ENCODE results near the gene ZNF653. TPM values are rescaled to one million over a fixed set of nuclear protein-coding genes. Genes with fewer than 3 reads are reported as not detected.

ZNF653 gene
- total RNA-seq, 1 donor from 2014 or later = 5.7 TPM

DNA sequence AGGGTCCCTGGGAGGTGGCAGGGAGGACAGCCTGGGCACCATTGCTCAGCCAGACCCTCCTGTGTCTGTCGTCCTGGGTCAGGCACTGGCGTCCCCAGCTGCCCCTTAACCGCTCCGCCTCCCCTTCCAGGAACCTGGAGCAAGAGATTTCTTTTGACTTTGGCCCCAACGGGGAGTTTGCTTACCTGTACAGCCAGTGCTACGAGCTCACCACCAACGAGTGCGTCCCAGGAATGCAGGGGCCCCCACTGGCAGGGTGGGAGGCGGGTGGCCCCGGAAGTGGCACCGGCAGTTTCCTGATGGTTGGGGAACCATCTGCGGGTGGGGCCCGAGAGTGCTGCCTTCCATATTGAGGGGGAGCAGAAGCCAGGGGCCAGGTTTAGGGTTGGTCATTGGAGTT lies 57.2 kb downstream of the ZNF653 start:
- Histone ChIP-seq H3K9ac (ENCODE audit: low read depth in 1 of 3, low read length in 3 of 3) (no peak overlapping the region), H3K9me3 (ENCODE audit: control insufficient read depth in 3 of 3, low read length in 3 of 3) (no peaks in the 10 kb centered on the region), H3K27ac (ENCODE audit: low read depth, low read length) (no peak overlapping the region), H3K4me1 (ENCODE audit: control insufficient read depth in 3 of 3, insufficient read depth in 3 of 3, low read length in 3 of 3) (no peaks in the 10 kb centered on the region), H3K36me3 (ENCODE audit: control insufficient read depth in 3 of 3, insufficient read depth in 3 of 3, low read length in 3 of 3) (peaks cover 19 to 31% (median 23%) of the 10 kb centered on the region in 3 donors), H3K27me3 (ENCODE audit: control insufficient read depth in 3 of 3, insufficient read depth in 3 of 3, low read length in 3 of 3) (peaks cover 0 to 6% (median 4%) of the 10 kb centered on the region in 3 donors), H3K4me3 (ENCODE audit: low read length in 3 of 3) (no peak overlapping the region)

DNA sequence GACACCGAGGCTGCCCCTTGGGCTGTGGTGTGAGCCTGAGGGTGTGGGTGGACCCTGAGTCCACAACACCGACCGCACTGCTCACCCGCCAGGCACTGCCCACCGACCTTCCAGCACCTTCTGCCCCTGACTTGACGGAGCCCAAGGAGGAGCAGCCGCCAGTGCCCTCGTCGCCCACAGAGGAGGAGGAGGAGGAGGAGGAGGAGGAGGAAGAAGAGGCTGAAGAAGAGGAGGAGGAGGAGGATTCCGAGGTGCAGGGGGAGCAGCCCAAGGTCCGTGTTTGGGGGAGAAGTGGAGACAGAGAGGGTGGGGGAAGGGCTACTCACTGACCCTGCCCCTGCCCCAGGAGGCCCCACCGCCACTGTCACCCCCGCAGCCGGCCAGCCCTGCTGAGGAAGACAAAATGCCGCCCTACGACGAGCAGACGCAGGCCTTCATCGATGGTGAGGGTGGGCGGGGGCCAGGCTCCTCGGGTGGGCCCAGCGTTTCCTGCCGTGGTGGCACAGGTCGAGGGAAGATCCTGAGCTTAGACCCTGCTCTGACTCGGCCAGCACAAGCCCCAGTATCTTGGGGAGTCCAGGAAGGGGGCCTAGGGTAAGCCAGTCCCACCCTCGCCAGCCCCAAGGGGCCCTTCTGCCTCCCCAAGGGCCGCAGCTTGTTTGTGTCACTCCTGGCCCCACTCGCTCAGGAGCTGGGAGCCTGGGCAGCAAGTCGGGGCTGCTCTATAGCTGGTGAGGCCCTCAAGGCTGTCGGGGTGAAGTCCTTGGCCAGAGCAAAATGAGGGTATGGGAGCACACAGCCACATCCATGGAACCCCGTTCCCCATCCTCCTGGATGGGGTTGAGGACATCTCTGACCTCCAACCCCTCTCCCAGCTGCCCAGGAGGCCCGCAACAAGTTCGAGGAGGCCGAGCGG lies 58.0 kb downstream of the ZNF653 start:
- Histone ChIP-seq H3K9me3 (ENCODE audit: control insufficient read depth in 3 of 3, low read length in 3 of 3) (no peaks in the 10 kb centered on the region), H3K4me3 (ENCODE audit: low read length in 3 of 3) (no peak overlapping the region), H3K27me3 (ENCODE audit: control insufficient read depth in 3 of 3, insufficient read depth in 3 of 3, low read length in 3 of 3) (no peaks in the 10 kb centered on the region), H3K9ac (ENCODE audit: low read depth in 1 of 3, low read length in 3 of 3) (no peak overlapping the region), H3K4me1 (ENCODE audit: control insufficient read depth in 3 of 3, insufficient read depth in 3 of 3, low read length in 3 of 3) (no peaks in the 10 kb centered on the region), H3K36me3 (ENCODE audit: control insufficient read depth in 3 of 3, insufficient read depth in 3 of 3, low read length in 3 of 3) (peaks cover 19 to 31% (median 23%) of the 10 kb centered on the region in 3 donors), H3K27ac (ENCODE audit: low read depth, low read length) (no peak overlapping the region)

DNA sequence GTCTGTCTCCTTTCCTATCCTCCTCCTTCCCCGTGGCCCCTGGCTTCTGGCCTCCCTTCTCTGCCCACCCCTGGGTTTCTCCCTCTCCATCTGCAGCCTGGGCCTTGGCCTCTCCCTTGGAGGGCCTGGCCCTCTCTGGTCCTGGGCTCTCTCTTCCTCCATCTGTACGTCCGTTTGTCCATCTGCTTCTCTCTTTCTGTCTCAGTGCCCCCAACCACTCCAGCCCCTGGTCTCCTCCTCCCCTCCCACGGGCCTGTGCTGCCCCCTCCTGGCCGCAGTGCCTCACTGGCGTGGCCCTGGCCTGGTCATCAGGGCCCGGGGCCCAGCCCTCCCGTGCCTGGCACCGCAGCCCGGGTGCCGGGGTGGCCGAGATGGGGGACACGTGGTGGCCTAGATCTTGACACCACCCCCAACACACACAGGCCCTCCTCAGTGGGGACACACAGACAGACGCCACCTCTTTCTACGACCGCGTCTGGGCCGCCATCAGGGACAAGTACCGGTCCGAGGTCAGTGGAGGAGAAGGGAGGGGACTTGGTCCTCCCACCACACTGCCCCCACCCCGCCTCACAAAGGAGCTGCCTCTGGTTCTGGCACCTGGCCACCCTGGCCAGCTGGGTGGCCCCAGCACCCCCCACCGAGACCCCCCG lies 58.9 kb downstream of the ZNF653 start:
- Histone ChIP-seq H3K4me3 (ENCODE audit: low read length in 3 of 3) (no peak overlapping the region), H3K36me3 (ENCODE audit: control insufficient read depth in 3 of 3, insufficient read depth in 3 of 3, low read length in 3 of 3) (peaks cover 26 to 39% (median 30%) of the 10 kb centered on the region in 3 donors), H3K27ac (ENCODE audit: low read depth, low read length) (no peak overlapping the region), H3K9me3 (ENCODE audit: control insufficient read depth in 3 of 3, low read length in 3 of 3) (no peaks in the 10 kb centered on the region), H3K27me3 (ENCODE audit: control insufficient read depth in 3 of 3, insufficient read depth in 3 of 3, low read length in 3 of 3) (no peaks in the 10 kb centered on the region), H3K4me1 (ENCODE audit: control insufficient read depth in 3 of 3, insufficient read depth in 3 of 3, low read length in 3 of 3) (no peaks in the 10 kb centered on the region), H3K9ac (ENCODE audit: low read depth in 1 of 3, low read length in 3 of 3) (no peak overlapping the region)

DNA sequence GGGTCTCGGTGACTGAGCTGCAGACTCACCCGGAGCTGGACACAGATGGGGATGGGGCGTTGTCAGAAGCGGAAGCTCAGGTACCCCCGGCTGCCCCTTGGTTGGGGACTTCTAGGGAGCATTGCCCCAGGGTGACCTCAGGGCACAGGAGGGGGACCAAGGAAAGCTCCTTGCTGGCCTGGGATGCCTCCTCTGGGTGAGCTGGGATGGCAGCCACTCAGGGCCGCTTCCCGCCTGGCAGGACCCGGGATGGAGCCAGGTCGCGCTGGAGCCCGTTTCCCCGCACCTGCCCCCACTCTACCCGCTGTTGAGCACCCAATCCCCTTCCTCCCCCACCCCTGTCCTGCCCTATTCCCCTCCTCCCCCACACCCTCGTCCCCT lies 59.4 kb downstream of the ZNF653 start:
- Histone ChIP-seq H3K36me3 (ENCODE audit: control insufficient read depth in 3 of 3, insufficient read depth in 3 of 3, low read length in 3 of 3) (peaks cover 31 to 44% (median 36%) of the 10 kb centered on the region in 3 donors), H3K4me1 (ENCODE audit: control insufficient read depth in 3 of 3, insufficient read depth in 3 of 3, low read length in 3 of 3) (no peaks in the 10 kb centered on the region), H3K27ac (ENCODE audit: low read depth, low read length) (no peak overlapping the region), H3K4me3 (ENCODE audit: low read length in 3 of 3) (no peak overlapping the region), H3K9me3 (ENCODE audit: control insufficient read depth in 3 of 3, low read length in 3 of 3) (no peaks in the 10 kb centered on the region), H3K9ac (ENCODE audit: low read depth in 1 of 3, low read length in 3 of 3) (no peak overlapping the region), H3K27me3 (ENCODE audit: control insufficient read depth in 3 of 3, insufficient read depth in 3 of 3, low read length in 3 of 3) (no peaks in the 10 kb centered on the region)

DNA sequence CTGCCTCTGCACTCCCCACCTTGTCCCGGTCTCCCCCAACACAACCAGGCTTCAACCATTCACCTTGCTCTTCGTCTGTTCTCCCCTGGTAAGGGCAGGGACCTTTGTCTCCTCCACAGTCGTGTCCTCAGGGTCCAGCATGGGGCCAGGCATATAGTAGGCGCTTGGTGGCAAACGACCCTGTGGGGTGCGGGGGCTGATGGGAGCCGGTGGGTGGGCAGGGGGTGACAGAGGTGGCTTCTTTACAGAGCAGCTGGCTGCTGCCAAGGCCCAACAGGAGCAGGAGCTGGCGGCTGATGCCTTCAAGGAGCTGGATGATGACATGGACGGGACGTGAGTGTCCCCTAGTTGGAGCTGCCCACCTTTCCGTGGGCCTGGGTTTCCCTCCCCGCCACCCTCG lies 60.5 kb downstream of the ZNF653 start:
- Histone ChIP-seq H3K4me1 (ENCODE audit: control insufficient read depth in 3 of 3, insufficient read depth in 3 of 3, low read length in 3 of 3) (no peaks in the 10 kb centered on the region), H3K36me3 (ENCODE audit: control insufficient read depth in 3 of 3, insufficient read depth in 3 of 3, low read length in 3 of 3) (peaks cover 37 to 50% (median 37%) of the 10 kb centered on the region in 3 donors), H3K9ac (ENCODE audit: low read depth in 1 of 3, low read length in 3 of 3) (no peak overlapping the region), H3K4me3 (ENCODE audit: low read length in 3 of 3) (no peak overlapping the region), H3K27ac (ENCODE audit: low read depth, low read length) (no peak overlapping the region), H3K27me3 (ENCODE audit: control insufficient read depth in 3 of 3, insufficient read depth in 3 of 3, low read length in 3 of 3) (no peaks in the 10 kb centered on the region), H3K9me3 (ENCODE audit: control insufficient read depth in 3 of 3, low read length in 3 of 3) (no peaks in the 10 kb centered on the region)

DNA sequence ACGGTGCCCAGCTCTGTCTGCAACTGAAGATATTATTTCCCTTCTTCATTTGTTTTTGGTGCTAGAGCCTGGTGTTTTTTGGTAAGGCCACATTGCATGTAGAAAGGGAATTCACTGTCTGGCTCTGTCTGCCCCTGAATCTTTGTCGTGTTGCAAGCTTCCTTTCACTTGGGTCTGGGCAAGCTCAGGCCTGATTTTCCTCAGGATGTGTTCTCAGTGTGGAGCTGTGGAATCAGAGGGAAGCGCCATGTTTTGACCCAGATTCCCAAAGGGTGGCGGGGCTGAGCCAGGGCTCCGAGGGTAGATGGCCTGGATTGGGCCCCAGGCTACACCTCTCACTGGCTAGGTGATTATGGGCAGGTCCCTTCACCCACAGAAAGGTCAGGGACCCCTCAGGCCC lies 61.6 kb downstream of the ZNF653 start:
- H3K36me3 ChIP-seq (ENCODE audit: control insufficient read depth in 3 of 3, insufficient read depth in 3 of 3, low read length in 3 of 3) = peaks cover 33 to 48% (median 36%) of the 10 kb centered on the region in 3 donors
- peak overlapping the region in 2 of 3 donors; percentile 40 to 43 for H3K9ac ChIP-seq (ENCODE audit: low read depth in 1 of 3, low read length in 3 of 3)
- no peak overlapping the region for H3K27ac ChIP-seq (ENCODE audit: low read depth, low read length)
- H3K9me3 ChIP-seq (ENCODE audit: control insufficient read depth in 3 of 3, low read length in 3 of 3) = no peaks in the 10 kb centered on the region
- no peaks in the 10 kb centered on the region for H3K27me3 ChIP-seq (ENCODE audit: control insufficient read depth in 3 of 3, insufficient read depth in 3 of 3, low read length in 3 of 3)
- H3K4me3 ChIP-seq (ENCODE audit: low read length in 3 of 3) = no peak overlapping the region
- no peaks in the 10 kb centered on the region for H3K4me1 ChIP-seq (ENCODE audit: control insufficient read depth in 3 of 3, insufficient read depth in 3 of 3, low read length in 3 of 3)

DNA sequence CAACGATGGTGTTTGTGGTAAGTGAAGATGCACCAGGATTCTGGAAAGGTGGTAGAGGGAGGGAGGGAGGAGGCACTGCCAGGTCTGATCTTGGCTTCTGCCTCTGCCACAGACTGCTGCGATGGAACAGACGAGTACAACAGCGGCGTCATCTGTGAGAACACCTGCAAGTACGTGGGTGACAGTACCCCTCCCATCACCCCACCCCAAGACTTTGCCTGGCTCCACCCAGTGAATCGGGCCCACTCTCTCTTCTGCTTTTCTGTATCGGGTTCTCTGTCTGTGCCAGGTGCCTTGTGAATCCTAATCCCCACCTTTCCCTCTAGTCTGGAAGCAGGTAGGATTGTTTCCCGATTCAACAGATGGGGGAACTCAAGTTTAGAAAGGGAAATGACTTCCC lies 67.7 kb downstream of the ZNF653 start:
- Histone ChIP-seq H3K9ac (ENCODE audit: low read depth in 1 of 3, low read length in 3 of 3) (no peak overlapping the region), H3K27ac (ENCODE audit: low read depth, low read length) (no peak overlapping the region), H3K9me3 (ENCODE audit: control insufficient read depth in 3 of 3, low read length in 3 of 3) (no peaks in the 10 kb centered on the region), H3K4me3 (ENCODE audit: low read length in 3 of 3) (no peak overlapping the region), H3K4me1 (ENCODE audit: control insufficient read depth in 3 of 3, insufficient read depth in 3 of 3, low read length in 3 of 3) (peaks cover 16 to 21% (median 17%) of the 10 kb centered on the region in 3 donors), H3K27me3 (ENCODE audit: control insufficient read depth in 3 of 3, insufficient read depth in 3 of 3, low read length in 3 of 3) (no peaks in the 10 kb centered on the region), H3K36me3 (ENCODE audit: control insufficient read depth in 3 of 3, insufficient read depth in 3 of 3, low read length in 3 of 3) (peaks cover 36 to 38% (median 37%) of the 10 kb centered on the region in 3 donors)

DNA sequence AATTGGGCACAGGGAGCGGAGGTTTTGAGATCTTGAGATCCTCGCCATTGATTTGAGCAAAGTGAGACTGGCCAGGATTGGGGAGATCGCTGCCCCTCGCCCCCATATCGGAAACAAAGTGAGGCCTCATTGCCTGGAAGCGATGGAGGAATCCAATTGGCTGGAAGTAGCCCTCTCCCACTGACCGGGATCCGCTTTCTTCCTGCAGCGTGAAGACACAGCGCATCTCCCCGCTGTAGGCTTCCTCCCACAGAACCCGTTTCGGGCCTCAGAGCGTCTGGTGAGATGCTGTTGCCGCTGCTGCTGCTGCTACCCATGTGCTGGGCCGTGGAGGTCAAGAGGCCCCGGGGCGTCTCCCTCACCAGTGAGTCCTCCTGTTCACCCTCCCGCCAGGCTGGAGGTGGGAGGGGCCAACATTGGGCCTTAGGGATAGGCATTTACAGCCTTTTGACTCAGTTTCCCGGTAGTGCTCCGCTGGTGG lies 69.8 kb downstream of the ZNF653 start:
- Histone ChIP-seq H3K36me3 (ENCODE audit: control insufficient read depth in 3 of 3, insufficient read depth in 3 of 3, low read length in 3 of 3) (peaks cover 18 to 23% (median 22%) of the 10 kb centered on the region in 3 donors), H3K27me3 (ENCODE audit: control insufficient read depth in 3 of 3, insufficient read depth in 3 of 3, low read length in 3 of 3) (no peaks in the 10 kb centered on the region), H3K4me1 (ENCODE audit: control insufficient read depth in 3 of 3, insufficient read depth in 3 of 3, low read length in 3 of 3) (peaks cover 16 to 21% (median 17%) of the 10 kb centered on the region in 3 donors), H3K9ac (ENCODE audit: low read depth in 1 of 3, low read length in 3 of 3) (peak overlapping the region; percentile 72 to 91 (median 91)), H3K9me3 (ENCODE audit: control insufficient read depth in 3 of 3, low read length in 3 of 3) (no peaks in the 10 kb centered on the region), H3K4me3 (ENCODE audit: low read length in 3 of 3) (peak overlapping the region; percentile 97 to 99 (median 99)), H3K27ac (ENCODE audit: low read depth, low read length) (peak overlapping the region; percentile 70)

DNA sequence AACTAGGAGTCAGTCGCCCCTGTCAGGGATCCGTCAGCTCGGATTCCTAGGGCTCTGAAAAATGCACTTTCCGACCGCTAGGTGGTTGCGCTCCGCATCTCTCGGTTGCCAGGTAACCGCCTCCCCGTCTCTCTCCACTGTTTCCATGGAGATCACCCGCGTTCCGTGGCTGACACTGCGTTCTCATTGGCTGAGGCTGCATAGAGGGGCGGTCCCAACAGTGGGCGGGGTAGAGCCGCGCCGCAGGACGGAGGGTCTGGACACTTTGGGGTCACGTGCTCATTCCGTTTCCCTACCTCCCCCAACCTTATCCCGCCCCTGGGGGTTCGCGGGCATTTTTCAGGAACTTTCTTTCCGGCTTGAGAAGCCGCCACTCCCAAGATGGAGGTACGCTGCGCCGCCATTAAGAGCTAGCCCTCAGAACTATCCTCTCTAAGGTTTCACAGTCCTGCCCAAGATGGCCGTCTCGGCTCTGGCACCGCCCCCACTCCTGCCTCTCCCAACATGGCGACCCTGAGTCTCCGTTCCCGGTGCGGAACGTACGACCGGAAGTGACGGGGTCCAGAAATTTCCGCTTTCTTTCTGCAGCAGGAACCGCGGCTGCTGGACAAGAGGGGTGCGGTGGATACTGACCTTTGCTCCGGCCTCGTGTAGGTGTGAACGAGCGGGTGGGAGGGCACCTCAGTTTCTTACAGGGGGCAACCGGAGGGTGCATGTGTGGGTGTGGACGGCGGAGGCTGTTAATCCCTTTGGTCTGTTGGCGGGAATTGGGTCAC lies 70.4 kb downstream of the ZNF653 start, which contains the start of the genes ODAD3 and PRKCSH:
Gene ODAD3, minus strand, starts transcription at position 65 of the 776 bp plus-strand sequence. CDS start 105 bp downstream, outside the sequence.
Gene PRKCSH, plus strand, starts transcription at position 579 of the 776 bp plus-strand sequence. CDS start 483 bp downstream, outside the sequence.
- Histone ChIP-seq H3K9me3 (ENCODE audit: control insufficient read depth in 3 of 3, low read length in 3 of 3) (no peaks in the 10 kb centered on the region), H3K4me1 (ENCODE audit: control insufficient read depth in 3 of 3, insufficient read depth in 3 of 3, low read length in 3 of 3) (peaks cover 16 to 21% (median 17%) of the 10 kb centered on the region in 3 donors), H3K36me3 (ENCODE audit: control insufficient read depth in 3 of 3, insufficient read depth in 3 of 3, low read length in 3 of 3) (peaks cover 16 to 23% (median 20%) of the 10 kb centered on the region in 3 donors), H3K27ac (ENCODE audit: low read depth, low read length) (peak within 1 kb of the TSS; percentile 70), H3K27me3 (ENCODE audit: control insufficient read depth in 3 of 3, insufficient read depth in 3 of 3, low read length in 3 of 3) (peaks cover 0 to 6% (median 0%) of the 10 kb centered on the region in 3 donors), H3K9ac (ENCODE audit: low read depth in 1 of 3, low read length in 3 of 3) (peak within 1 kb of the TSS; percentile 72 to 91 (median 91)), H3K4me3 (ENCODE audit: low read length in 3 of 3) (peak within 1 kb of the TSS; percentile 97 to 99 (median 99))
